ENCODE results near the gene NAP1L5.

- no peak for TF ChIP-seq CTCF (IDR thresholded peaks at IDR 0.05; ENCODE audit: insufficient read depth, low read length, poor library complexity, severe bottlenecking)
- TF ChIP-seq EZH2phosphoT487 (conservative IDR thresholded peaks at IDR 0.05; ENCODE audit: low read length): no peak
These were observed 44.9 kb upstream of the NAP1L5 start for GRCh38 chr4:88742561-88742960.
